ENCODE measurements around the gene ABHD16A. TPM values are rescaled to one million over a fixed set of nuclear protein-coding genes. Genes with fewer than 3 reads are reported as not detected.

Gene ABHD16A
- total RNA-seq (2014; rRNA removed; shearing (Covaris generic)): 28.0 and 34.6 TPM in 2 replicates

GRCh38 chr6:31702819-31703716 lies at the start of gene ABHD16A:
Gene ABHD16A, minus strand, starts transcription at chr6:31703324. Its CDS starts 43 bp downstream, at chr6:31703281.
- peak; percentile 98 for DNase-seq (ENCODE audit: low spot score)

GRCh38 chr6:31752739-31753319 lies 49.7 kb upstream of the ABHD16A start:
- DNase-seq (ENCODE audit: low spot score): no peak

- peak; percentile 52 for DNase-seq (ENCODE audit: low spot score)
These were observed 47.4 kb upstream of the ABHD16A start for GRCh38 chr6:31750411-31751022.

- no peak for DNase-seq (ENCODE audit: low spot score)
These were observed 46.3 kb upstream of the ABHD16A start for GRCh38 chr6:31749301-31750036.

- DNase-seq (ENCODE audit: low spot score): no peak
These were observed 41.3 kb upstream of the ABHD16A start for GRCh38 chr6:31744422-31744821.

GRCh38 chr6:31742894-31743293 lies 39.8 kb upstream of the ABHD16A start:
- DNase-seq (ENCODE audit: low spot score): no peak

- DNase-seq (ENCODE audit: low spot score): no peak
These were observed 38.7 kb upstream of the ABHD16A start for GRCh38 chr6:31741815-31742214.

- no peak for DNase-seq (ENCODE audit: low spot score)
These were observed 37.5 kb upstream of the ABHD16A start for GRCh38 chr6:31740397-31741223.

GRCh38 chr6:31739639-31740396 lies 36.7 kb upstream of the ABHD16A start, which contains the start of gene MSH5:
Gene MSH5, plus strand, starts transcription at chr6:31740005. Its CDS starts 462 bp downstream, at chr6:31740467.
- peak; percentile 98 for DNase-seq (ENCODE audit: low spot score)

- peak; percentile 84 for DNase-seq (ENCODE audit: low spot score)
These were observed 35.2 kb upstream of the ABHD16A start for GRCh38 chr6:31737991-31738979.

GRCh38 chr6:31737315-31737990 lies 34.3 kb upstream of the ABHD16A start:
- DNase-seq (ENCODE audit: low spot score): no peak

GRCh38 chr6:31736768-31737314 lies 33.7 kb upstream of the ABHD16A start:
- no peak for DNase-seq (ENCODE audit: low spot score)

- peak; percentile 87 for DNase-seq (ENCODE audit: low spot score)
These were observed 33.1 kb upstream of the ABHD16A start, which contains the start of gene CLIC1 for GRCh38 chr6:31736021-31736767. Gene CLIC1, minus strand, starts transcription at chr6:31736530. Its CDS starts 230 bp downstream, at chr6:31736300.

- peak; percentile 64 for DNase-seq (ENCODE audit: low spot score)
These were observed 31.8 kb upstream of the ABHD16A start for GRCh38 chr6:31734821-31735406.

- DNase-seq (ENCODE audit: low spot score): no peak
These were observed 31.2 kb upstream of the ABHD16A start for GRCh38 chr6:31734247-31734820.

- no peak for DNase-seq (ENCODE audit: low spot score)
These were observed 30.6 kb upstream of the ABHD16A start for GRCh38 chr6:31733734-31734133.
